ENCODE measurements around the gene PRPSAP1.
"Not testable (repeated sequence)": the region's sequence is repeated elsewhere in the genome, so short reads cannot be mapped to it uniquely, and the experiment has no call there.

The PRPSAP1 gene

GRCh38 chr17:76382803-76383545 lies 29.3 kb upstream of the PRPSAP1 start:
- DNase-seq: peak; percentile 35

GRCh38 chr17:76382351-76382802 lies 28.7 kb upstream of the PRPSAP1 start:
- peak; percentile 15 for DNase-seq

GRCh38 chr17:76381633-76382350 lies 28.1 kb upstream of the PRPSAP1 start:
- DNase-seq: no peak

- no peak for DNase-seq
Measured at GRCh38 chr17:76379646-76380376, 26.1 kb upstream of the PRPSAP1 start.

- DNase-seq: no peak
Measured at GRCh38 chr17:76379275-76379641, 25.5 kb upstream of the PRPSAP1 start.

GRCh38 chr17:76378548-76379274 lies 25.0 kb upstream of the PRPSAP1 start:
- no peak for DNase-seq

GRCh38 chr17:76376318-76377133 lies 22.8 kb upstream of the PRPSAP1 start:
- no peak for DNase-seq

DNA sequence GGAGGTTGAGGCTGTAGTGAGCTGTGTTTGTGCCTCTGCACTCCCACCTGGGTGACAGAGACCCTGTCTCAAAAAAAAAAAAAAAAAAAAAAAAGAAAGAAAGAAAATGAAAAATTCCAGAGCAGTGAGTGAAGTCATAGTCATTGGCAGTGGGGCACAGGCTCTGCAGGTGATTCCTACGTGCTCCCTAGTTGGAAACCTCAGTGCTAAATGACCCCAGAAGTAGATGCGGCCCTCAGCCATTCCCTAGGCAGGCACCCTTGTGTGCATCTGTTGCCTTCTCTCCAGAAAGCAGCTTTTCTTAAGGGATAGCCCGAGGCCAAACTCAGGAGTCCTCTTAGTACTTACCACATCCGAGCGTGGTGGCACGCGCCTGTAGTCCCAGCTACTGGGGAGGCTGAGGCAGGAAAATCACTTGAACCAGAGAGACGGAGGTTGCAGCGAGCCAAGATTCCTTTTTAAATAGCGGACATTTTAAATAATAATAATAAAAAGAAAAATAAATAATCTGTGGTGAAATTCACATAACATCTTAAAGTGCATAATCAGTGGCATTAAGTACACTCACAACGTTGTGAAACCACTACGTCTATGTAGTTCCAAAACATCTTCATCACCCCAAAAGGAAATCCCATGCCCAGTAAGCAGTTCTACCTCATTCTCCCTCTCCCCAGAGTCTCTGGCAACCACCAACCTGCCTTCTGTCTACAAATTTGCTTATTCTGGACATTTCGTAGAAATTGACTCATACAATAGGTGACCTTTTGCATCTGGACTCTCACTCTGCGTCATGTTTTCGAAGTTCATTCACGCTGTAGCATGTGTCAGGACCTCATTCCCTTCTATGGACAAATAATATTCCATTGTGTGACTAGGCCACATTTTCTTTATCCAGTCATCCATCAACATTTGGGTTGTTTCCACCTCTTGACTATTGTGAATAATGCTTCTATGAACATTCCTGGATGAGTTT lies 18.2 kb upstream of the PRPSAP1 start:
- peak; percentile 63 for DNase-seq

- DNase-seq: peak; percentile 81
Measured at GRCh38 chr17:76370261-76370993, 16.7 kb upstream of the PRPSAP1 start.

- no peak for DNase-seq
Measured at GRCh38 chr17:76369804-76370203, 16.1 kb upstream of the PRPSAP1 start.

DNA sequence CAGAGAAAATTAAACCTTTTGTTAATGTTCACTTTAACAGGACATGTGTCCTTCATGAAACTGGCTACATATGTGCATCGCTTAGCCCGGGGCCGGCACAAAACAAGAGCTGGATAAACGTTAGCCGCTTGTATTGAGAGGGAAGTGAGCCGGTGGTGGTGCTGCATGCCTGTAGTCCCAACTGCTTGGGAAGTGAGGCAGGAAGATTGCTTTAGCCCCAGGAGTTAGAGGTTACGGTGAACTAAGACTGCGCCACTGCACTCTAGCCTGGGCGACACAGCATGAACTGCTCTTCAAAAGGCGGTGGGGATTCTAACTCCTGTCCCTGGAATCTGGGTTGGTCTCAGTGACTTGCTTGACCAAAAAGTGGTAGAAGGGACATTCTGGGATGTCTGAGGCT lies 15.7 kb upstream of the PRPSAP1 start:
- DNase-seq: no peak

DNA sequence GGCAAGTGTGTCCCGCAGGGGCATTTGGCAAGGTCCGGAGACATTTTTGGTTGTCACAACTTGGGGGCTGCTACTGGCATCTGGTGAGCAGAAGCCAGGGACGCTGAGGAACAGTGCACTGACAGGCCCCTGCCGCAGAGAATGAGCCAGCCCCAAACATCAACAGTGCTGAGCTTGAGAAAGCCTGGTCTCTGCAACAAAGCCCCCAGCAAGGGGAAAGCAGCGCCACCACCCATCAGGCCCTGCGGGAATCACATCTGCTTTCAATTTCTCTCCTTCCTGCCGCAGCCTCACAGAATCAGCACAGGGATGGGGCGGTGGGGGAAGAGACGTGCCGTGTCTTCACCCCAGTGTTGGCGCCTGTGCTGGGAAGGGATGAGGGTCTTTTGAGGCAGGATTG lies 14.8 kb upstream of the PRPSAP1 start:
- DNase-seq: no peak

GRCh38 chr17:76367642-76368041 lies 13.9 kb upstream of the PRPSAP1 start:
- DNase-seq: no peak

DNA sequence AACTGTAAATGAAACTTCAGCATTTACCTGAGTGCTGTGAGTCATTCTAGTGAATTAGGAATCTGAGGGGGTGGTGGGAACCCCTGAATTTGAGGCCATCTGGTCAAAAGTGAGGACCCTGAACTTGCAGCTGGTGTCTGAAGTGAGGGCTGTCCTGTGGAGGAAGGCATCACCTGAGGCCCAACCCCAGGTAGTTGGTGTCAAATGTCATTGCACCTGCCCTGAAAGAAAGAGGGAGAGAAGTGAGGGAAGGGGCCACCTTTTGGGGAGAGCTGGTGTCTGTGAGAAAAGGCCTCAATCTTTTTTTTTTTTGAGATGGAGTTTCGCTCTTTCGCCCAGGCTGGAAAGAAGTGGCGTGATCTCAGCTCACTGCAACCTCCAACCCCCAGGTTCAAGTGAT lies 12.5 kb upstream of the PRPSAP1 start:
- DNase-seq: no peak

- DNase-seq: no peak
Measured at GRCh38 chr17:76365256-76365903, 11.7 kb upstream of the PRPSAP1 start.

GRCh38 chr17:76363107-76363842 lies 9.6 kb upstream of the PRPSAP1 start:
- no peak for DNase-seq

- DNase-seq: no peak
Measured at GRCh38 chr17:76360461-76360860, 6.7 kb upstream of the PRPSAP1 start.

GRCh38 chr17:76359776-76360175 lies 6.1 kb upstream of the PRPSAP1 start:
- DNase-seq: not testable (repeated sequence)

GRCh38 chr17:76359375-76359774 lies 5.7 kb upstream of the PRPSAP1 start:
- DNase-seq: no peak

Measured in amniotic stem cell (primary cell).